Stimulated activated naive B cell treated with anti-CD40 and anti-IgM and Interleukin-4, amounts not matched to agents 10 μg/mL and 1 μg/mL and 100 μg/mL, for 72 hours (primary cell): Measurements from ENCODE around the gene TCN1.
"Not testable (repeated sequence)": the region's sequence is repeated elsewhere in the genome, so short reads cannot be mapped to it uniquely, and the experiment has no call there.

Experiments
- ATAC-seq, 2 donors: fragments of 150-1000 bp; cut with Tn5 transposase; replicated peaks; 2 replicates each; pipeline ENCODE4 v1.10.0; 2021; ENCODE audit warnings: moderate library complexity in 1 of 2
- DNase-seq: peaks from one replicate; pipeline ENCODE4 v3.0.0; 2021
- H3K27ac Mint-ChIP-seq: one replicate; pipeline ENCODE4 v1.8.0; 2022; ENCODE audit warnings: mild to moderate bottlenecking, mixed read lengths
- H3K27me3 Mint-ChIP-seq, 2 donors: one replicate each; pipeline ENCODE4 v1.8.0; 2022; ENCODE audit warnings: mixed read lengths in 2 of 2
- H3K36me3 Mint-ChIP-seq, 2 donors: one replicate each; pipeline ENCODE4 v1.8.0; 2022; ENCODE audit warnings: mixed read lengths in 2 of 2, mild to moderate bottlenecking in 1 of 2
- H3K4me1 Mint-ChIP-seq, 2 donors: one replicate each; pipeline ENCODE4 v1.8.0; 2022; ENCODE audit warnings: mixed read lengths in 2 of 2, mild to moderate bottlenecking in 1 of 2
- H3K4me3 Mint-ChIP-seq, 2 donors: one replicate each; pipeline ENCODE4 v1.8.0; 2022; ENCODE audit warnings: mild to moderate bottlenecking in 2 of 2, mixed read lengths in 2 of 2, moderate library complexity in 1 of 2
- H3K9me3 Mint-ChIP-seq, 2 donors: one replicate each; pipeline ENCODE4 v1.8.0; 2022; ENCODE audit warnings: mixed read lengths in 2 of 2, mild to moderate bottlenecking in 1 of 2

Gene TCN1, protein sequence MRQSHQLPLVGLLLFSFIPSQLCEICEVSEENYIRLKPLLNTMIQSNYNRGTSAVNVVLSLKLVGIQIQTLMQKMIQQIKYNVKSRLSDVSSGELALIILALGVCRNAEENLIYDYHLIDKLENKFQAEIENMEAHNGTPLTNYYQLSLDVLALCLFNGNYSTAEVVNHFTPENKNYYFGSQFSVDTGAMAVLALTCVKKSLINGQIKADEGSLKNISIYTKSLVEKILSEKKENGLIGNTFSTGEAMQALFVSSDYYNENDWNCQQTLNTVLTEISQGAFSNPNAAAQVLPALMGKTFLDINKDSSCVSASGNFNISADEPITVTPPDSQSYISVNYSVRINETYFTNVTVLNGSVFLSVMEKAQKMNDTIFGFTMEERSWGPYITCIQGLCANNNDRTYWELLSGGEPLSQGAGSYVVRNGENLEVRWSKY

DNA sequence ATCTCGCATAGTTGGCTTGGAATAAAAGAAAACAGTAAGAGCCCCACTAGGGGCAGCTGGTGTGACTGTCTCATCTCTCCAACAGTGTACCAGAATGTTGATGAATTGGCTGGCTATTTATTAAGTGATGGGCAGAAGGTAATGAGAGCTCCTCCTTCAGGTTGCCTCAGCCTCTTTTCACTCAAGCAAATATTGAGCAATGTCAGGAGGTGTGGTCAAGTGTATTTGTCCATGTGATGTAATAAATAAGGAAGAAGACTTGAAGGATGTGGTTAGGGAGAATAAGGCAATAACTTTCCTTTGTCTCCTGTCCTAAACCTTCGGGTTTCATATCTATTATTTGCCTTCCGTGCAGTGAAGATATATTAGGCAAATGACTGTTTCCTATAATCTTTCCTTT, at the start of gene TCN1:
TCN1 (minus strand) TSS at position 91 of the 400 bp plus-strand sequence; CDS start at position 74, 17 bp downstream.
- DNase-seq: no peak
- Mint-ChIP-seq H3K4me3 (no peak within 1 kb of the TSS), H3K27ac (no peak within 1 kb of the TSS), H3K9me3 (peaks cover 8 to 15% of the 10 kb centered on the region in 2 donors), H3K27me3 (peaks cover 0 to 12% of the 10 kb centered on the region in 2 donors), H3K4me1 (peaks cover 0 to under 1% of the 10 kb centered on the region in 2 donors), H3K36me3 (peaks cover 0 to 4% of the 10 kb centered on the region in 2 donors)
- no peak for ATAC-seq

- not testable (repeated sequence) for H3K27ac Mint-ChIP-seq, H3K4me3 Mint-ChIP-seq, H3K9me3 Mint-ChIP-seq, H3K27me3 Mint-ChIP-seq, DNase-seq, ATAC-seq, H3K36me3 Mint-ChIP-seq, H3K4me1 Mint-ChIP-seq
Measured at GRCh38 chr11:59903569-59903968, 37.3 kb upstream of the TCN1 start.

DNA sequence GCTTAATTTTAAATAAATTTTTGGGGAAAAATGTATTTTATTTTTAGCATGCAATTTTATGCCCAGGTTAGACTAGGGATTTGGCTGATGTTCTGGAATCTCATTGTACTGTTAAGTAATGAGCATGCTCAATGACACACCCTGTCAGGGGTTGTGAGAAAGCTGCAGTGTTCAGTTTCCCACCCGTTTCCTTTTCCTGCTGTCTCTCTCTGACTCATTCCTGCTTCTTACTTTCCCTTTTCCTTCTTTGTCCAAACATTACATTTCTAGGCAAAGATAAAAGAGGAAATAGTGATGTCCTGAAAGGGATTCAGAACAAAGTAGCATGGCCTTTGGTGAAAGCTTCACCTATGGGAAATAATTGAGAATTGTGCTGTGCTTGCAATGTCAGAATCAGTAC, 35.0 kb upstream of the TCN1 start:
- Mint-ChIP-seq H3K36me3 (no peaks in the 10 kb centered on the region), H3K4me1 (no peaks in the 10 kb centered on the region), H3K4me3 (no peak overlapping the region), H3K9me3 (peaks cover 3 to 4% of the 10 kb centered on the region in 2 donors), H3K27ac (no peak overlapping the region), H3K27me3 (peaks cover 0 to 4% of the 10 kb centered on the region in 2 donors)
- DNase-seq (no peak), ATAC-seq (no peak)

DNA sequence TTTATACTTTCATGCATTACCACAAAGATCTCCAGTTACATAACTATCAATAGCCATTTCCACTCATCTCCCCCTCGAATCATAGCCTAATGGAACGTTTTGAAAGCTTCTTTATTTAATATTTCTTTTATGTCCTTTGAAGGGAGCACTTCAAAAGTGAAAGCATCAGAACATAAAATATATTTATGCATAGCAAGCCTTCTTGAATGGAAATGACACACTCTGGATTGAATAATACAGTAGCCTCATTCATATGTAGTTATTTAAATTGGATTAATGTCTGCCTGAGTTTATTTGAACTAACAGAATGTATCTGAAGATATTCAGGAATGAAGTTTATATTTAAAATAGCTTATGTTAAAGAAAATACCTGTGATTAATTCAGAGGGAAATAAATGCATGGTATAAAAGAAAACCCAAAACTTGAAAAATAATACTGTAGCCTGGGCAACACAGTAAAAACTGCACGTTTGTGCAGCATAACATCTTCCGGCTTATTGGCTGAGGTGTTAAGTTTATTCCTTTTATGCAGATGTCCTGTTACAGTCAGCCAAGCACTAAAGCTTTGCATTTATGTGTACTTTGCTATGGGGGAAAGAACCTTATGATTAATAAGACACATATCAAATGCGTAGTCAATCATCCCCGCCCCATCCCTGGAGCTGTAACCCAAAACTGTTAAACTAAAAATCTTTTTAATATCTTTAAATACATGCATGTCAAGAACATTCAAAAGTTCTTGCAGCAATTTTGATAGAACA, 34.3 kb upstream of the TCN1 start:
- H3K27ac Mint-ChIP-seq: no peak overlapping the region
- ATAC-seq (no peak), DNase-seq (no peak)

DNA sequence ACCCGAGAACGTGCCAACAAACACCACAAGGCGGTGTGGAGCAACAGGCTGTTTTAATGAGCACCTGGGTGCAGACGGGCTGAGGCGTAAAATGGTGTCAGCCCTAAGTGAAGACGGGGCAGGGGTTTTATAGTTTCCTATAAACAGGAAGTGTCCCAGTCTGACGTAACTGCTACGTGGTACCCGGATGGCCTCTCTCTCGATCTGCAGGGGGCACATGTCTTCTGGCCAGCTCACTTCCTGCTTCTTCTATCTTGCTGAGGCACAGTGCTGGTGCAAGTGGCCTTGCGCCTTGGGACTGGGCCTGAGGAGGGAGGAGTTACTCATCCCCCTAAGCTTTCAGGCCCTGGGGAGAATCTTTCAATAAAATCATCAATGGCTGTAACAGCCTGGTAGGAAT, 33.2 kb upstream of the TCN1 start:
- Mint-ChIP-seq H3K27me3 (peaks cover 5 to 15% of the 10 kb centered on the region in 2 donors), H3K9me3 (peaks cover 0 to 1% of the 10 kb centered on the region in 2 donors), H3K4me1 (no peaks in the 10 kb centered on the region), H3K4me3 (no peak overlapping the region), H3K27ac (no peak overlapping the region), H3K36me3 (no peaks in the 10 kb centered on the region)
- no peak for DNase-seq
- no peak for ATAC-seq

More for the DNA sequence above, 34.3 kb upstream of the TCN1 start:
- Mint-ChIP-seq H3K4me1 (no peaks in the 10 kb centered on the region), H3K4me3 (no peak overlapping the region), H3K36me3 (no peaks in the 10 kb centered on the region), H3K27me3 (peaks cover 1 to 10% of the 10 kb centered on the region in 2 donors), H3K9me3 (no peaks in the 10 kb centered on the region)

DNA sequence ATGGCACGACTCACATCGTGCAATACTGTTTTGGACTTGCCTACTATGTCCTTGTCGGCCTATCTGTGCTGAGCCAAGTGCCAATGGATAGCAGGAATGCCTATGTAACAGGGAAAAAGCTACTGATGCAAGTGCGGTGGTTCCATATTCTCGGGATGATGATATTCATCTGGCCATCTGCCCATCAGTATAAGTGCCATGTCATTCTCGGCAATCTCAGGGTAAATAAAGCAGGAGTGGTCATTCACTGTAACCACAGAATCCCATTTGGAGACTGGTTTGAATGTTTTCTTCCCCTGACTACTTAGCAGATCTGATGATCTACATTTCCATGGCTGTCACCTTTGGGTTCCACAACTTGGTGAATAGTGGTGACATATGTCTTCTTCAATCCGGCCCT, 32.4 kb upstream of the TCN1 start:
- DNase-seq (no peak), ATAC-seq (no peak)
- H3K36me3 Mint-ChIP-seq: no peaks in the 10 kb centered on the region
- H3K27ac Mint-ChIP-seq: no peak overlapping the region
- peaks cover 0 to 1% of the 10 kb centered on the region in 2 donors for H3K9me3 Mint-ChIP-seq
- no peak overlapping the region for H3K4me3 Mint-ChIP-seq
- peaks cover 8 to 18% of the 10 kb centered on the region in 2 donors for H3K27me3 Mint-ChIP-seq
- no peaks in the 10 kb centered on the region for H3K4me1 Mint-ChIP-seq

- Mint-ChIP-seq H3K36me3 (no peaks in the 10 kb centered on the region), H3K4me3 (no peak overlapping the region), H3K9me3 (peaks cover 0 to 1% of the 10 kb centered on the region in 2 donors)
Measured at GRCh38 chr11:59898046-59898445, 31.8 kb upstream of the TCN1 start.

GRCh38 chr11:59894616-59895015, 28.3 kb upstream of the TCN1 start:
- Mint-ChIP-seq H3K4me3 (no peak overlapping the region), H3K9me3 (peaks cover 12 to 13% of the 10 kb centered on the region in 2 donors), H3K4me1 (no peaks in the 10 kb centered on the region), H3K36me3 (peaks cover 0 to 3% of the 10 kb centered on the region in 2 donors), H3K27me3 (peaks cover 19 to 40% of the 10 kb centered on the region in 2 donors), H3K27ac (no peak overlapping the region)
- DNase-seq: no peak
- ATAC-seq: no peak

More at GRCh38 chr11:59898046-59898445, 31.8 kb upstream of the TCN1 start:
- Mint-ChIP-seq H3K27ac (no peak overlapping the region), H3K4me1 (no peaks in the 10 kb centered on the region), H3K27me3 (peaks cover 11 to 23% of the 10 kb centered on the region in 2 donors)
- ATAC-seq: no peak
- no peak for DNase-seq

DNA sequence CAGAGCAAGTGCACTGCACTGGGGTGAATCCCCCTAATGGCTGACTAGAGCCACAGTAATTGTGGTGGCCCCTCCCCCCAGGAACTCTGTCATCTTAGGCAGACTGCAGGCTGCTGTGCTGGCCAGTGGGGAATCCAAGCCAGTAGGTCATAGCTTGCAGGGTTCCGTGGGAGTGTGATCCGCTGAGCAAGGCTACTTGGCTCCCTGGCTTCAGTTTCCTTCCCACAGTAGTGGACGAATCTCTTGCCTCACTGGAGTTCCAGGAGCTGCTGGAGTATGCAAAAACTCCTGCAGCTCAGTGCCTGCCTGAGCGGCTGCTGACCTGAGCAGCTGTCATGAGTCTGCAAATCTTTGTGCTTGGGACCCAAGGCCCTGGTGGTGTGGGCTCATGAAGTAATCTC, 25.5 kb upstream of the TCN1 start:
- Mint-ChIP-seq H3K27ac (no peak overlapping the region), H3K27me3 (peaks cover 25 to 47% of the 10 kb centered on the region in 2 donors), H3K9me3 (peaks cover 32 to 33% of the 10 kb centered on the region in 2 donors), H3K4me3 (no peak overlapping the region), H3K36me3 (peaks cover 8 to 15% of the 10 kb centered on the region in 2 donors), H3K4me1 (no peaks in the 10 kb centered on the region)
- ATAC-seq (no peak), DNase-seq (no peak)

DNA sequence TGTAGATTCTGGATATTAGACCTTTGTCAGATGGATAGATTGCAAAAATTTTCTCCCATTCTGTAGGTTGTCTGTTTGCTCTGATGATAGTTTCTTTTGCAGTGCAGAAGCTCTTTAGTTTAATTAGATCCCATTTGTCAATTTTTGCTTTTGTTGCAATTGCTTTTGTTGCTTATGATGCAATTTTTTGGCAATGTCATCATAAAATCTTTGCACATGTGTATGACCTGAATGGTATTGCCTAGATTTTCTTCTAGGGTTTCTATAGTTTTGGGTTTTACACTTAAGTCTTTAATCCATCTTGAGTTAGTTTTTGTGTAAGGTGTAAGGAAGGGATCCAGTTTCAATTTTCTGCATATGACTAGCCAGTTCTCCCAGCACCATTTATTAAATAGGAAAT, 20.9 kb upstream of the TCN1 start:
- Mint-ChIP-seq H3K36me3 (peaks cover 8 to 18% of the 10 kb centered on the region in 2 donors), H3K27me3 (peaks cover 17 to 26% of the 10 kb centered on the region in 2 donors), H3K9me3 (peaks cover 34 to 42% of the 10 kb centered on the region in 2 donors)
- not testable (repeated sequence) for ATAC-seq, H3K4me3 Mint-ChIP-seq, H3K27ac Mint-ChIP-seq, H3K4me1 Mint-ChIP-seq, DNase-seq

DNA sequence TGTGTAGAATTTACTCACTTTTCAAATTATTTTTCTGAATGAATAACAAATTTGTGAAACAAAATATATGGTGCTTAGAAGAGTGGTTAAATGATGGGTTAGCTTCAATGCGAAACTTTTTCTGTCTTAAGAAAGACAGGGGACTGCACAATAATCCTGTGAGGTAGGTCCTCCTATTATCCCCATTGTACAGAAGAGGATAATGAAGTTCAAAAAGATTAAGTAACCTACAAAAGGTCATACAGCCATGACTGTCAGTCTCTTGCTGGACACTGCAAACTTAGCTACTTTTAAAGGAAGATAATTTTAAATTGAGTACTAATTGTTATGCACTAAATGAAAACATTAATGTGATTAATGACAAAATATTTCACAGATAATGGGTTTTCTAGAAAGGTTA, 17.3 kb upstream of the TCN1 start:
- Mint-ChIP-seq H3K4me3 (no peak overlapping the region), H3K4me1 (no peaks in the 10 kb centered on the region), H3K27me3 (peaks cover 2 to 7% of the 10 kb centered on the region in 2 donors), H3K27ac (no peak overlapping the region), H3K36me3 (peaks cover 4 to 7% of the 10 kb centered on the region in 2 donors), H3K9me3 (peaks cover 14 to 19% of the 10 kb centered on the region in 2 donors)
- no peak for ATAC-seq
- DNase-seq: no peak

DNA sequence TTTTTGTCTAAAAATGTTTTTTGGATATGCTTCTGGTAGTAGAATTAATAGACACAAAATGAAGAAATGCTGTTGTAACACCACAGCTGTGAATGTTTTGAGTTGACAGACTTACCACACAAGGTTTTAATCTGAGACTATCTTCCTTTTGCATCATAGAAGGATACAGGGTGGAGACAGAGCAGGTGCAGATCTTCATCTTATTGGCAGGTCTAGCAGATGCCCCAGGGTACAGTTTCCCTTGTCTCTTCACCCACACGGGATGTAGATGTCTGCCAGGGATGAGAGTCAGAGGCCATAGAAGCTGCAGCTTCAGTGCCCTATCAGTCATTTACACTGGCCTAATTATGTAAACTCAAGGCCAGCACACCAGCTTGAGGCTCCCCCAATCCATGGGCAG, 13.3 kb upstream of the TCN1 start:
- H3K9me3 Mint-ChIP-seq: no peaks in the 10 kb centered on the region
- no peaks in the 10 kb centered on the region for H3K36me3 Mint-ChIP-seq
- H3K4me1 Mint-ChIP-seq: no peaks in the 10 kb centered on the region
- no peak for ATAC-seq
- DNase-seq: no peak
- H3K27me3 Mint-ChIP-seq: peaks cover 0 to 3% of the 10 kb centered on the region in 2 donors
- H3K4me3 Mint-ChIP-seq: no peak overlapping the region
- no peak overlapping the region for H3K27ac Mint-ChIP-seq

GRCh38 chr11:59878575-59878974, 12.3 kb upstream of the TCN1 start, which contains the start of gene OOSP3:
Gene OOSP3, plus strand, starts transcription at chr11:59878782. Its CDS starts 27 bp downstream, at chr11:59878809.
- no peaks in the 10 kb centered on the region for H3K9me3 Mint-ChIP-seq
- H3K4me3 Mint-ChIP-seq: no peak within 1 kb of the TSS
- no peaks in the 10 kb centered on the region for H3K4me1 Mint-ChIP-seq
- no peak within 1 kb of the TSS for H3K27ac Mint-ChIP-seq
- DNase-seq: no peak
- peaks cover 0 to 3% of the 10 kb centered on the region in 2 donors for H3K27me3 Mint-ChIP-seq
- no peak for ATAC-seq
- H3K36me3 Mint-ChIP-seq: no peaks in the 10 kb centered on the region

- Mint-ChIP-seq H3K27me3 (peaks cover 0 to 3% of the 10 kb centered on the region in 2 donors), H3K36me3 (no peaks in the 10 kb centered on the region), H3K9me3 (no peaks in the 10 kb centered on the region), H3K27ac (no peak overlapping the region), H3K4me3 (no peak overlapping the region), H3K4me1 (no peaks in the 10 kb centered on the region)
- DNase-seq (no peak), ATAC-seq (no peak)
Measured at GRCh38 chr11:59877784-59878183, 11.5 kb upstream of the TCN1 start.
